ENCODE data around the gene ACSL5.

Gene ACSL5

GRCh38 chr10:112373912-112374338 is at the start of gene ACSL5:
Gene ACSL5 (plus strand): TSS chr10:112374116. CDS start chr10:112394947, 20,831 bp downstream.
- H3K4me3 ChIP-seq (replicated peaks; ENCODE audit: low read depth, low read length), result no peak within 1 kb of the TSS
- no peak for TF ChIP-seq CTCF (IDR thresholded peaks at IDR 0.05; ENCODE audit: insufficient read depth, low read length, poor library complexity, severe bottlenecking)
- no peak for DNase-seq (ENCODE audit: extremely low read depth, insufficient read length)
- H3K27me3 ChIP-seq (replicated peaks; ENCODE audit: control insufficient read depth, insufficient read depth, low read length), result no peaks in the 10 kb centered on the region
- H3K36me3 ChIP-seq (ENCODE audit: control insufficient read depth, insufficient read depth, low read length), result peaks cover 2% of the 10 kb centered on the region

- no peak for DNase-seq (ENCODE audit: extremely low read depth, insufficient read length)
- Histone ChIP-seq H3K27me3 (replicated peaks; ENCODE audit: control insufficient read depth, insufficient read depth, low read length) (no peaks in the 10 kb centered on the region; the same call in 1 of the 2 replicates), H3K36me3 (ENCODE audit: control insufficient read depth, insufficient read depth, low read length) (no peaks in the 10 kb centered on the region), H3K4me3 (replicated peaks; ENCODE audit: low read depth, low read length) (no peak overlapping the region)
- TF ChIP-seq CTCF (IDR thresholded peaks at IDR 0.05; ENCODE audit: insufficient read depth, low read length, poor library complexity, severe bottlenecking), result no peak
Observed at GRCh38 chr10:112327678-112328077, 46.2 kb upstream of the ACSL5 start.

- no peak for TF ChIP-seq CTCF (IDR thresholded peaks at IDR 0.05; ENCODE audit: insufficient read depth, low read length, poor library complexity, severe bottlenecking)
- no peaks in the 10 kb centered on the region; the same call in 1 of the 2 replicates for H3K27me3 ChIP-seq (replicated peaks; ENCODE audit: control insufficient read depth, insufficient read depth, low read length)
Observed at GRCh38 chr10:112330162-112330561, 43.8 kb upstream of the ACSL5 start.

GRCh38 chr10:112330607-112331160 is 43.2 kb upstream of the ACSL5 start:
- DNase-seq (ENCODE audit: extremely low read depth, insufficient read length), result no peak
- TF ChIP-seq CTCF (IDR thresholded peaks at IDR 0.05; ENCODE audit: insufficient read depth, low read length, poor library complexity, severe bottlenecking), result no peak
- Histone ChIP-seq H3K36me3 (ENCODE audit: control insufficient read depth, insufficient read depth, low read length) (no peaks in the 10 kb centered on the region), H3K4me3 (replicated peaks; ENCODE audit: low read depth, low read length) (no peak overlapping the region), H3K27me3 (replicated peaks; ENCODE audit: control insufficient read depth, insufficient read depth, low read length) (no peaks in the 10 kb centered on the region; the same call in 1 of the 2 replicates)

More at GRCh38 chr10:112330162-112330561, 43.8 kb upstream of the ACSL5 start:
- H3K4me3 ChIP-seq (replicated peaks; ENCODE audit: low read depth, low read length), result no peak overlapping the region
- DNase-seq (ENCODE audit: extremely low read depth, insufficient read length), result no peak
- H3K36me3 ChIP-seq (ENCODE audit: control insufficient read depth, insufficient read depth, low read length), result no peaks in the 10 kb centered on the region

GRCh38 chr10:112332022-112332421 is 41.9 kb upstream of the ACSL5 start:
- H3K27me3 ChIP-seq (replicated peaks; ENCODE audit: control insufficient read depth, insufficient read depth, low read length), result no peaks in the 10 kb centered on the region; the same call in 1 of the 2 replicates
- H3K4me3 ChIP-seq (replicated peaks; ENCODE audit: low read depth, low read length), result no peak overlapping the region
- TF ChIP-seq CTCF (IDR thresholded peaks at IDR 0.05; ENCODE audit: insufficient read depth, low read length, poor library complexity, severe bottlenecking), result no peak

More at GRCh38 chr10:112332022-112332421, 41.9 kb upstream of the ACSL5 start:
- DNase-seq (ENCODE audit: extremely low read depth, insufficient read length), result no peak
- H3K36me3 ChIP-seq (ENCODE audit: control insufficient read depth, insufficient read depth, low read length), result no peaks in the 10 kb centered on the region
